Lung (tissue), 12 donors: ENCODE results near the gene GALNT2. TPM values are rescaled to one million over a fixed set of nuclear protein-coding genes. Genes with fewer than 3 reads are reported as not detected.

Experiments
- ATAC-seq: fragments of 200-7000 bp; cut with Tn5 transposase; one replicate; pipeline ENCODE4 v1.9.1; 2020; ENCODE audit warnings: moderate number of reproducible peaks; ENCODE audit not compliant: insufficient read depth, low FRiP score
- DNase-seq, 3 donors: peaks; one replicate each; pipeline ENCODE4 v3.0.0-alpha.2; 2013 to 2017
- H3K27ac ChIP-seq, 2 donors: one replicate each; pipeline ENCODE4 v1.5.1; 2013; ENCODE audit warnings: mild to moderate bottlenecking in 2 of 2, moderate library complexity in 2 of 2, control low read depth in 1 of 2, inconsistent platforms in 1 of 2, low read depth in 1 of 2, low read length in 1 of 2
- H3K27me3 ChIP-seq, 3 donors: one replicate each; pipeline ENCODE4 v1.5.1; 2013; ENCODE audit warnings: low read length in 2 of 3; ENCODE audit not compliant: control insufficient read depth in 3 of 3, insufficient read depth in 3 of 3
- H3K36me3 ChIP-seq, 4 donors: one replicate each; pipeline ENCODE4 v1.5.1; 2013; ENCODE audit warnings: low read length in 4 of 4, mild to moderate bottlenecking in 1 of 4, moderate library complexity in 1 of 4; ENCODE audit not compliant: control insufficient read depth in 4 of 4, insufficient read depth in 4 of 4
- H3K4me1 ChIP-seq, 5 donors: one replicate each; pipeline ENCODE4 v1.5.1; 2013; ENCODE audit warnings: low read length in 5 of 5, mild to moderate bottlenecking in 2 of 5, moderate library complexity in 1 of 5; ENCODE audit not compliant: control insufficient read depth in 5 of 5, insufficient read depth in 5 of 5
- H3K4me3 ChIP-seq: one replicate; pipeline ENCODE4 v1.5.1; 2013; ENCODE audit warnings: mild to moderate bottlenecking, control low read depth, moderate library complexity
- H3K9ac ChIP-seq, 2 donors: one replicate each; pipeline ENCODE4 v1.5.1; 2013; ENCODE audit warnings: low read length in 2 of 2, control low read depth in 1 of 2; ENCODE audit not compliant: insufficient read depth in 1 of 2
- H3K9me3 ChIP-seq, 4 donors: one replicate each; pipeline ENCODE4 v1.5.1; 2013; ENCODE audit warnings: low read length in 3 of 4, mild to moderate bottlenecking in 1 of 4, moderate library complexity in 1 of 4; ENCODE audit not compliant: control insufficient read depth in 4 of 4, insufficient read depth in 3 of 4
- WGBS, 2 donors: extraction: QIAGEN DNeasy Blood & Tissue Kit; methylation state at CpG; one replicate each; pipeline ENCODE4 v1.1.7; 2013; 5-methylcytosine and 5-hydroxymethylcytosine counted together
- polyA plus RNA-seq, 2 donors: library from polyadenylated mRNA; stranded (reverse); fragments of 200-250 nt; gene quantifications; one replicate each; pipeline ENCODE4 v1.2.1, GENCODE V29; 2013
- total RNA-seq, 2 donors: library from RNA; depleted of rRNA in 1 of 2; stranded (reverse); fragments of >200 nt in 1 of 2; gene quantifications; one replicate each; pipeline ENCODE4 v1.2.1, GENCODE V29; 2014 to 2021
- TF ChIP-seq, protein P1 (sequence below): IDR thresholded peaks from 2 replicates; pipeline ENCODE4 v1.5.1; 2012; ENCODE audit warnings: mild to moderate bottlenecking; ENCODE audit errors: control extremely low read depth, extremely low read depth
- donor health status: control.
- donor health status: control.
- donor health status: Bipolar disorder and iron deficiency.
- donor health status: healthy.
- donor health status: DM: yes; HTN: yes; CAD: no.

The GALNT2 gene
- total and polyA plus RNA-seq, 4 donors: 23.1 to 101 (median 58.9) TPM

GRCh38 chr1:230327892-230328284, 260.9 kb downstream of the GALNT2 start:
- ATAC-seq: no peak

GRCh38 chr1:230328342-230329015, 261.4 kb downstream of the GALNT2 start:
- TF ChIP-seq, protein P1, sequence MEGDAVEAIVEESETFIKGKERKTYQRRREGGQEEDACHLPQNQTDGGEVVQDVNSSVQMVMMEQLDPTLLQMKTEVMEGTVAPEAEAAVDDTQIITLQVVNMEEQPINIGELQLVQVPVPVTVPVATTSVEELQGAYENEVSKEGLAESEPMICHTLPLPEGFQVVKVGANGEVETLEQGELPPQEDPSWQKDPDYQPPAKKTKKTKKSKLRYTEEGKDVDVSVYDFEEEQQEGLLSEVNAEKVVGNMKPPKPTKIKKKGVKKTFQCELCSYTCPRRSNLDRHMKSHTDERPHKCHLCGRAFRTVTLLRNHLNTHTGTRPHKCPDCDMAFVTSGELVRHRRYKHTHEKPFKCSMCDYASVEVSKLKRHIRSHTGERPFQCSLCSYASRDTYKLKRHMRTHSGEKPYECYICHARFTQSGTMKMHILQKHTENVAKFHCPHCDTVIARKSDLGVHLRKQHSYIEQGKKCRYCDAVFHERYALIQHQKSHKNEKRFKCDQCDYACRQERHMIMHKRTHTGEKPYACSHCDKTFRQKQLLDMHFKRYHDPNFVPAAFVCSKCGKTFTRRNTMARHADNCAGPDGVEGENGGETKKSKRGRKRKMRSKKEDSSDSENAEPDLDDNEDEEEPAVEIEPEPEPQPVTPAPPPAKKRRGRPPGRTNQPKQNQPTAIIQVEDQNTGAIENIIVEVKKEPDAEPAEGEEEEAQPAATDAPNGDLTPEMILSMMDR: no peak
- Histone ChIP-seq H3K4me3 (no peak overlapping the region), H3K27me3 (no peaks in the 10 kb centered on the region), H3K36me3 (peaks cover 0 to 2% (median 0%) of the 10 kb centered on the region in 4 donors), H3K4me1 (peaks cover 0 to 9% (median 0%) of the 10 kb centered on the region in 5 donors), H3K9ac (no peak overlapping the region), H3K27ac (no peak overlapping the region), H3K9me3 (no peaks in the 10 kb centered on the region)
- no peak for DNase-seq
- no peak for ATAC-seq
- WGBS, 2 donors: 89 to 91% methylated on average over 7 of the region's 7 CpGs

More at GRCh38 chr1:230327892-230328284, 260.9 kb downstream of the GALNT2 start:
- WGBS, 2 donors: 91 to 95% methylated on average over 9 of the region's 9 CpGs
- Histone ChIP-seq H3K36me3 (peaks cover 0 to 2% (median 0%) of the 10 kb centered on the region in 4 donors), H3K4me1 (peaks cover 0 to 9% (median 0%) of the 10 kb centered on the region in 5 donors), H3K27ac (no peak overlapping the region), H3K4me3 (no peak overlapping the region), H3K9me3 (no peaks in the 10 kb centered on the region), H3K27me3 (no peaks in the 10 kb centered on the region), H3K9ac (no peak overlapping the region)
- TF ChIP-seq, protein P1: no peak
- no peak for DNase-seq

GRCh38 chr1:230330157-230330556, 263.1 kb downstream of the GALNT2 start:
- TF ChIP-seq, protein P1: no peak
- WGBS, 2 donors: 80 to 87% methylated on average over 7 of the region's 7 CpGs
- DNase-seq: no peak

More at GRCh38 chr1:230330157-230330556, 263.1 kb downstream of the GALNT2 start:
- Histone ChIP-seq H3K4me1 (peaks cover 0 to 9% (median 0%) of the 10 kb centered on the region in 5 donors), H3K4me3 (no peak overlapping the region), H3K36me3 (peaks cover 0 to 2% (median 0%) of the 10 kb centered on the region in 4 donors), H3K27ac (no peak overlapping the region), H3K27me3 (no peaks in the 10 kb centered on the region), H3K9ac (no peak overlapping the region), H3K9me3 (no peaks in the 10 kb centered on the region)
- ATAC-seq: no peak
